Measurements from ENCODE around the gene HSPA6.
"Not testable (repeated sequence)": the region's sequence is repeated elsewhere in the genome, so short reads cannot be mapped to it uniquely, and the experiment has no call there.

DNA sequence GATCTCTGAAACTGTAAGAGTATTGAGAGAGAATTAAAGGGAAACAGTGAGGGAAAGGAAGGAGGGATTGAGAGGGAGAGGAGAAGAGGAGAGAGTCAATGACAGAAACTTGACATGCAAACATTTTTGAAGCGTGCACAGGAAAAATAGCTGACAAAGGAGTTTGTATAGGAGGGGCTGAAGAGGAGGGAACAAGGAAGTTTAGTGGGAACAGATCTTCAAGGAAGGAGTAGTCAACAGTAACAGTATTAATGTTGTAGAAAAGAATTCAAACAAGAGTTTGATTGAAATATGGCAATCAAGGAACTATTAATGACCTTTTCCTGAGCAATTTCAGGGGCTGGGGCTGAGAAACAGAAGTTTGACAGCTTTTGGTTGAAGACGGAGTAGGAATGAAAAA, 29.3 kb downstream of the HSPA6 start:
- TF ChIP-seq, protein P1, sequence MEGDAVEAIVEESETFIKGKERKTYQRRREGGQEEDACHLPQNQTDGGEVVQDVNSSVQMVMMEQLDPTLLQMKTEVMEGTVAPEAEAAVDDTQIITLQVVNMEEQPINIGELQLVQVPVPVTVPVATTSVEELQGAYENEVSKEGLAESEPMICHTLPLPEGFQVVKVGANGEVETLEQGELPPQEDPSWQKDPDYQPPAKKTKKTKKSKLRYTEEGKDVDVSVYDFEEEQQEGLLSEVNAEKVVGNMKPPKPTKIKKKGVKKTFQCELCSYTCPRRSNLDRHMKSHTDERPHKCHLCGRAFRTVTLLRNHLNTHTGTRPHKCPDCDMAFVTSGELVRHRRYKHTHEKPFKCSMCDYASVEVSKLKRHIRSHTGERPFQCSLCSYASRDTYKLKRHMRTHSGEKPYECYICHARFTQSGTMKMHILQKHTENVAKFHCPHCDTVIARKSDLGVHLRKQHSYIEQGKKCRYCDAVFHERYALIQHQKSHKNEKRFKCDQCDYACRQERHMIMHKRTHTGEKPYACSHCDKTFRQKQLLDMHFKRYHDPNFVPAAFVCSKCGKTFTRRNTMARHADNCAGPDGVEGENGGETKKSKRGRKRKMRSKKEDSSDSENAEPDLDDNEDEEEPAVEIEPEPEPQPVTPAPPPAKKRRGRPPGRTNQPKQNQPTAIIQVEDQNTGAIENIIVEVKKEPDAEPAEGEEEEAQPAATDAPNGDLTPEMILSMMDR (IDR thresholded peaks at IDR 0.05 in 2 of 3, conservative IDR thresholded peaks at IDR 0.05 in 1 of 3; ENCODE audit: control insufficient read depth in 2 of 3, extremely low read depth in 1 of 3, insufficient read depth in 1 of 3, low read depth in 3 of 3, low read length in 3 of 3), result not testable (repeated sequence)
- not testable (repeated sequence) for TF ChIP-seq MXI1 (IDR thresholded peaks at IDR 0.05; ENCODE audit: low read depth, low read length); KAT2A (conservative IDR thresholded peaks at IDR 0.05; ENCODE audit: control insufficient read depth, low read depth, low read length); NFYA (IDR thresholded peaks at IDR 0.05; ENCODE audit: borderline replicate concordance, low read depth, low read length); LARP7 (IDR thresholded peaks at IDR 0.05); ZZZ3 (IDR thresholded peaks at IDR 0.05; ENCODE audit: control insufficient read depth, insufficient read length, low read depth); CBFB (IDR thresholded peaks at IDR 0.05; ENCODE audit: low read depth); SMARCA5 (IDR thresholded peaks at IDR 0.05)
- TF ChIP-seq, protein P2, sequence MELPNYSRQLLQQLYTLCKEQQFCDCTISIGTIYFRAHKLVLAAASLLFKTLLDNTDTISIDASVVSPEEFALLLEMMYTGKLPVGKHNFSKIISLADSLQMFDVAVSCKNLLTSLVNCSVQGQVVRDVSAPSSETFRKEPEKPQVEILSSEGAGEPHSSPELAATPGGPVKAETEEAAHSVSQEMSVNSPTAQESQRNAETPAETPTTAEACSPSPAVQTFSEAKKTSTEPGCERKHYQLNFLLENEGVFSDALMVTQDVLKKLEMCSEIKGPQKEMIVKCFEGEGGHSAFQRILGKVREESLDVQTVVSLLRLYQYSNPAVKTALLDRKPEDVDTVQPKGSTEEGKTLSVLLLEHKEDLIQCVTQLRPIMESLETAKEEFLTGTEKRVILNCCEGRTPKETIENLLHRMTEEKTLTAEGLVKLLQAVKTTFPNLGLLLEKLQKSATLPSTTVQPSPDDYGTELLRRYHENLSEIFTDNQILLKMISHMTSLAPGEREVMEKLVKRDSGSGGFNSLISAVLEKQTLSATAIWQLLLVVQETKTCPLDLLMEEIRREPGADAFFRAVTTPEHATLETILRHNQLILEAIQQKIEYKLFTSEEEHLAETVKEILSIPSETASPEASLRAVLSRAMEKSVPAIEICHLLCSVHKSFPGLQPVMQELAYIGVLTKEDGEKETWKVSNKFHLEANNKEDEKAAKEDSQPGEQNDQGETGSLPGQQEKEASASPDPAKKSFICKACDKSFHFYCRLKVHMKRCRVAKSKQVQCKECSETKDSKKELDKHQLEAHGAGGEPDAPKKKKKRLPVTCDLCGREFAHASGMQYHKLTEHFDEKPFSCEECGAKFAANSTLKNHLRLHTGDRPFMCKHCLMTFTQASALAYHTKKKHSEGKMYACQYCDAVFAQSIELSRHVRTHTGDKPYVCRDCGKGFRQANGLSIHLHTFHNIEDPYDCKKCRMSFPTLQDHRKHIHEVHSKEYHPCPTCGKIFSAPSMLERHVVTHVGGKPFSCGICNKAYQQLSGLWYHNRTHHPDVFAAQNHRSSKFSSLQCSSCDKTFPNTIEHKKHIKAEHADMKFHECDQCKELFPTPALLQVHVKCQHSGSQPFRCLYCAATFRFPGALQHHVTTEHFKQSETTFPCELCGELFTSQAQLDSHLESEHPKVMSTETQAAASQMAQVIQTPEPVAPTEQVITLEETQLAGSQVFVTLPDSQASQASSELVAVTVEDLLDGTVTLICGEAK (IDR thresholded peaks at IDR 0.05; ENCODE audit: borderline replicate concordance), result not testable (repeated sequence)
- TF ChIP-seq, protein P3, sequence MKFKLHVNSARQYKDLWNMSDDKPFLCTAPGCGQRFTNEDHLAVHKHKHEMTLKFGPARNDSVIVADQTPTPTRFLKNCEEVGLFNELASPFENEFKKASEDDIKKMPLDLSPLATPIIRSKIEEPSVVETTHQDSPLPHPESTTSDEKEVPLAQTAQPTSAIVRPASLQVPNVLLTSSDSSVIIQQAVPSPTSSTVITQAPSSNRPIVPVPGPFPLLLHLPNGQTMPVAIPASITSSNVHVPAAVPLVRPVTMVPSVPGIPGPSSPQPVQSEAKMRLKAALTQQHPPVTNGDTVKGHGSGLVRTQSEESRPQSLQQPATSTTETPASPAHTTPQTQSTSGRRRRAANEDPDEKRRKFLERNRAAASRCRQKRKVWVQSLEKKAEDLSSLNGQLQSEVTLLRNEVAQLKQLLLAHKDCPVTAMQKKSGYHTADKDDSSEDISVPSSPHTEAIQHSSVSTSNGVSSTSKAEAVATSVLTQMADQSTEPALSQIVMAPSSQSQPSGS (IDR thresholded peaks at IDR 0.05; ENCODE audit: low read length), result not testable (repeated sequence)

Data from GM12878 (cell line).